Middle frontal gyrus (tissue), 1 donor: Measurements from ENCODE around the gene XYLT1.

Source experiments
- DNase-seq: peaks from one replicate; pipeline ENCODE4 v3.0.0-alpha.2; 2015; ENCODE audit warnings: low spot score; ENCODE audit errors: extremely low spot score

Gene XYLT1

DNA sequence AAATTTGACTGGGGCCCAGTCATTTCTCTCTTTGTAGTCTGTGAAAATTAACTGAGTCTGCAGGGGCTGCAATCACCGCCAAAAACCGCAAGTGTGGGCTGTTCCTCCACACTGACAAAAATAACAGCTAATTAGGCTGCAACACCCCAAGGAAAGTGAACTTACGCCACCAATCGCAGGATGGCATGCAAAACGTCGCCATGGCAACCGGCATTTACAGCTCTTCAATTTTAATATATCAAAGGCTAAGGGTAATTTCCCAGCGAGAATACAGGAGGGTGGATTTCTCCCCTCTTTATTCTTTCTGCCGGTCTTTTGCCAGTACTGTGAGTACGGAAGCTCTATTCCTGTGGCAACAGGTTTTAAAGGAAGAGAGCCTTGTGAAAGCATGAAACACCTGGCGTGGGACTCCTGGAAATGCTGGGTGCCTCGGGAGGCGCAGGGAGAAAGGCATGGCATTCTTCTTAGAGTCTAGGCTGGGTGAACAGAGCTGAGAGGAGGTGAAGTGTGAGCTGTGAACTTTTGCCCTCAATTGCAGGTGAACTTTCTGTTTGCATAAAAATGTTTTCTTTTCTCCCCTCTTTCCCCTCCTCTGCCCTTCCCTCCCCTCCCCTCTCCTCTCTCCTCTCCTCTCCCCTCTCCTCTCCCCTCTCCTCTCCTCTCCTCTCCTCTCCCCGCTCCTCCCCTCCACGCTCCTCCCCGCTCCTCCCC is 399.7 kb downstream of the XYLT1 start:
- no peak for DNase-seq

- DNase-seq = no peak
Measured at GRCh38 chr16:17069681-17070080, 401.1 kb downstream of the XYLT1 start.

DNA sequence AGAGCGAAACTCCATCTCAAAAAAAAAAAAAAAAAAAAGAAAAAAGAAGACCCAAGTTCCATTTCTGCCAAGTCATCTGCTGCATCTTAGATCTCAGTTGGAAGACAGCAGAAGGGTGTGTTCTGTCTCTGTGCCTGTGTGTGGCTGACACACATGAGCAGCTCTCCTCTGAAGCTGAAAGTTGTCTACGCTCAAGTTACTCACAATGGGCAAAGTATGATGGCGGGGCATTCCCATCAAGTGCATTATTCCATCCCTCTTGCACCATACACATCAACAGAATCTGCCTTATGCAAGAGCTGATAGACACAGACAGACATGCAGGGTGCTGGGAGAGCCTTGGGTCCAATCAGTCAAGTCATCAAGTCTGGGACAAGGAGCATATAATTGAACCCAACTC is 402.2 kb downstream of the XYLT1 start:
- no peak for DNase-seq

- no peak for DNase-seq
Measured at GRCh38 chr16:17067882-17068281, 402.9 kb downstream of the XYLT1 start.

DNA sequence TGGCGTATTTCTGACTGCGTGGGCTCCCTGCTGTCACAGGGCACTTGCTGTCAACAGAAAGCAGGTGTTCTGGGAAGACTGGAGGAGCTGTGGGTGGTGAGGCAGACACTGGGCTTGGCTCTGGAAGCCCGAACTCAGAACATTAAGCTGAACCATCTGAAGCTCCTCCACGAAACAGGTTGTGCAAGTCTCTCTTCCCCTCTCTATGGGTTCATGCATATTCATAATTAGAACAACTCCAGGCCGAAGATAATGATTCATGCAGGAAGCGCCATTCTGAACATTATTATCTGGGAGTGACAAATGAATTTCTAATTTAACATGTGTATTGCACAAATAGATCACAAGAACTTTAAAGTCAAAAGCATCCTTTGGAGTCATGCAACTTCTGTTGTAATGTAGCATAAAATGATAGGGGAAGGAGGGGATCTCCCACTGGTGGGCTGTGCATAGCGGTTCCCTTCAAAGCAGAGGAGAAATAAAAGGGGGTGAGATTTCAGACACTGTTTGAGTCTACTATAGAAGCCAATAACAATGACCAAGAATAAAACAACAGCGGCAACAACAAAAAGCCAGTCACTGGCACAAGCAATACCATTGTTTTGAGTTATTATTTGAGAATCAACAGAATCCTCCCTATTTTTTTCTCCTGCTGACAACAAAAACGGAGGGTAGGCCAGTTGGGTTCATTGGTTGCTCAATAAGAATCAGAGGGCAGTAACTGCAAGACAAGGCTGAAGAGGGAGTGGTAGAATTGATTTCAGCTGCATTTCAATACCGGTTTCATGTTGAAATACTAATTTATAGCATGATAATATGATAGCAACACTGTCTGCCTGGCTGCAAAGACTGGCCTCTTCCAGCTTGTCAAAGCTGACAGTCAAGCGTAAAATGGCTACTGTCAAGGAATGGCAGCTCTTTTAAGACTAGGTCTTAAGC is 407.3 kb downstream of the XYLT1 start:
- no peak for DNase-seq

- no peak for DNase-seq
Measured at GRCh38 chr16:17062676-17063075, 408.1 kb downstream of the XYLT1 start.

- DNase-seq = no peak
Measured at GRCh38 chr16:17061326-17061725, 409.4 kb downstream of the XYLT1 start.

- DNase-seq = no peak
Measured at GRCh38 chr16:17058471-17058870, 412.3 kb downstream of the XYLT1 start.

DNA sequence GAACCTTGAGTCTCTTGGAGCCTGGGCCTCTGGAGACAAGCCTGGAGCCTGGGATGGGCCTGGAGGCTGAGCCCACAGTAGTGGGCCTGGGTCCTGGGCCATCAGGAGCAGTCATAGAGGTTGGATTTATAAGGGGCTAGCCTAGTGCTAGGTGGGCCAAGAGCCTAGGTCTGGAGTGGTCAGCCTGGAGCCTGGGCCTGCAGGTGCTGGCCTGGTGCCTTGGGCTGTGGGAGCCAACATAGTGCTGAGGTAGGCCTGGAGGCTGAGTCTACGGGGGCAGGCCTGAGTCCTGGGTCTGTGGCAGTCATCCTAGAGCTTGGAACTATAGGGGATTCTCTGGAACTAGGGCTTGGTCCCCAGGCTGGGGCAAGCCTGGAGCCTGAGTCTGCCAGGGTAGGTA is 414.1 kb downstream of the XYLT1 start:
- DNase-seq = no peak

GRCh38 chr16:17053536-17054160 is 417.1 kb downstream of the XYLT1 start:
- DNase-seq = no peak
